NCI-H1930 (cell line): ENCODE results near the gene USP37.

Source experiments
- DNase-seq, 2 experiments: peaks; one replicate each; lab custom pipeline; 2025; lab: John Stamatoyannopoulos, UW

Gene USP37

DNA sequence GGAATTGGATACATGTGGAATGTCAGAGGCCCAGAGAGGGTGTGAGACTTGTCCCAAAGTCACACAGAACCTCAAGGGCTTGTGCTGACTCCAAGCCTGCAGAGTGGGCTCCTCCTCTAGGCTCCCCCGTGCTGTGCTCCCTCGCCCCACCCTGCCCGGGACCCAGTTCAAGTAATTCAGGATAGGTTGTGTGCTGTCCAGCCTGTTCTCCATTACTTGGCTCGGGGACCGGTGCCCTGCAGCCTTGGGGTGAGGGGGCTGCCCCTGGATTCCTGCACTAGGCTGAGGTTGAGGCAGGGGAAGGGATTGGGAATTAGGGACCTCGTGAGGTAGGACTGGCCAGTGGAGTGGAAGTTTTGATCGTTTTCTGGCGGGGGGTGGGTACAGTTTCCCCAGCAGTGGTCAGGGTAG lies 165.7 kb downstream of the USP37 start:
- DNase-seq, result no peak

DNA sequence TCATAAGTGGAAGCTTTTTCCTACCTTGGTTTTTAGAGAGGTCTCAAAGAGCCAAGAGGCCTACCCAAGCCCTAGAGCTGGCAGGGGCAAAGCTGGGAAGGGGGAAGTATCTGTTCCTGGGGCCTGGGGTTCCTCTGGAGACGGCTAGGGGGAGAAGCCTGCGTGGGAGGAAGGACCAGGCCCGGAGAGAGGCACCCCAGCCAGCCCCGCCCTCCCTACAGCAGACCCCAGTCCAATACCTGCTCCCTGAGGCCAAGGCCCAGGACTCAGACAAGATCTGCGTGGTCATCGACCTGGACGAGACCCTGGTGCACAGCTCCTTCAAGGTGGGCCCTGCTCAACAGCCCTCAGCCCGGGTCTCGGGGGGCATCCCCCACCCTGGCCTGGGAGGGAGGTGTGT lies 166.3 kb downstream of the USP37 start:
- no peak for DNase-seq

DNA sequence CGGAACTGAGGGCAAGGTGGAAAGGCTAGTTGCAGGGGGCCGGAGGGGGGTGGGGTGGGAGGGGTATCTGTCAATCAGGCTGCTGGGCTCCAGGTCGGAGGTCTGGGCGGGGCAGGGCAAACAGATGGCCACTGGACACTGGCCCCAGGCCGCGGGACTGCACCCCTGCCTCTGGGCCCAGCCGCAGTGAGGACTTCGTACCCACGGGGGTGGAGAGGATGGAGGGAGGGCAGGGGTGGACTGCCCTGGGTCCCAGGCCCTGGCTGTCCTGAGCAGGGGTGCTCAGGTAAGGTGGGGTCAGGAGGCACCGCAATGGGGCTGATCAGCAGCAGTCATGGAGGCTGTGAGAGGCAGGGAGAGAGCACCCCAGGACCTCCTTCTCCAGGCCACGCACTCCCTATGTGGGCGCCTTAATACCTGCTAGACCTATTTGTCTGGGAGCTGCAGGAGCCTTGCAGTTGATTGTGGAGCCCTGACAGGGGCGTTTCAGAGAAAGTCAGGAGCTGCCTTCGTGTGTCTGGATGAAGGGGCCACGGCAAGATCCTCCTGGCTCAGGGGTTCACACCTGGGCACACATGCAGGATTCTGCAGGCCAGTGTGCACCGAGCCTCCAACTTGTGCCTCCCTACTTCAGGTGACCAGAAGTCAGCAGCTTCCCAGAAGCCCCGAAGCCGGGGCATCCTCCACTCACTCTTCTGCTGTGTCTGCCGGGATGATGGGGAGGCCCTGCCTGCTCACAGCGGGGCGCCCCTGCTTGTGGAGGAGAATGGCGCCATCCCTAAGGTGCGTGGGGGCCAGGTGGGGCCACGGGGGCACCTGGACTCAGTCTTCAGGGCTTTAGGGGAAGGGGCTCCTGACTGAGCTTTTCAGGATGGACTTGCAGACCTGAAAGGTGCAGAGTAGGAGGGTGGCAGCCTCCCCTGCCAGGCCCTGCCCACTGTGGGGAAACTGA lies 166.9 kb downstream of the USP37 start:
- no peak for DNase-seq
